Activated CD8-positive, alpha-beta memory T cell treated with anti-CD3 and anti-CD28 coated beads for 4 hours (primary cell): ENCODE results near the gene YAF2.
"Not testable (repeated sequence)": the region's sequence is repeated elsewhere in the genome, so short reads cannot be mapped to it uniquely, and the experiment has no call there.

Experiments used
- DNase-seq, 2 donors: peaks; one replicate each; pipeline ENCODE4 v3.0.0-alpha.2; 2020; ENCODE audit warnings: low read depth in 2 of 2

The YAF2 gene

DNA sequence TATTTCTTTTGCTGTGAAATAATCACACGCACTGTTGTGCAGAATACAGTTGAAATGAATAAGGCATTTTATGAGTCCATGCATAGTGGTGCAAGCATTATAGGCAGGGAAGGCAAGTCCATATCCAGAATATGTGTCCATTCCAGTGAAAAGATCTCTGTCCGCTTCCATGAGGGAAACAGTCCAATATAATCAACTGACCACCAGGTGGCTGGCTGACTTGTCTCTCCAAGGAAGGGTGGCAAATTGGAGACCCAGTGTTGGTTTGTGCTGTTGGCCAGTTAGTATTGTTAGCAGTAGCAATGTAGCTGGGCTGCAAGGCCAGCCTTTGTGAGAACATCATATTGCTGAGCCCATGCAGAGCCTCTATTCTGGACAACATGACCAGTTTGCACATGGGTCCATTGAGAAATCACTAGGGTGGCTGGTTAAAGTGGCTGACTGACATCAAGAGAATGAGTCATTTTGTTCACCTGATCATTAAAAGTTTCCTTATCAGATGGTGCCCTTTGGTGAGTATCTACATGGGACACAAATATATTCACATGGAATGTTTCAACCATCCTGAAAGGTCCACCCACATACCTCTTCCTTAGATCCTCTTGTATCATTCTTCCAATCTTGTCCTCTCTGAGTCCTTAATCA, 17.3 kb upstream of the YAF2 start:
- DNase-seq = no peak

DNA sequence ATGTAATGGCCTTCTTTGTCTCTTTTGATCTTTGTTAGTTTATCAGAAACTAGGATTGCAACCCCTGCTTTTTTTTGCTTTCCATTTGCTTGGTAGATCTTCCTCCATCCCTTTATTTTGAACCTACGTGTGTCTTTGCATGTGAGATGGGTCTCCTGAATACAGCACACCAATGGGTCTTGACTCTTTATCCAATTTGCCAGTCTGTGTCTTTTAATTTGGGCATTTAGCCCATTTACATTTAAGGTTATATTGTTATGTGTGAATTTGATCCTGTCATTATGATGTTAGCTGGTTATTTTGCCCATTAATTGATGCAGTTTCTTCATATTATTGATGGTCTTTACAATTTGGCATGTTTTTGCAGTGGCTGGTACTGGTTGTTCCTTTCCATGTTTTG, 14.6 kb upstream of the YAF2 start:
- DNase-seq = not testable (repeated sequence)

DNA sequence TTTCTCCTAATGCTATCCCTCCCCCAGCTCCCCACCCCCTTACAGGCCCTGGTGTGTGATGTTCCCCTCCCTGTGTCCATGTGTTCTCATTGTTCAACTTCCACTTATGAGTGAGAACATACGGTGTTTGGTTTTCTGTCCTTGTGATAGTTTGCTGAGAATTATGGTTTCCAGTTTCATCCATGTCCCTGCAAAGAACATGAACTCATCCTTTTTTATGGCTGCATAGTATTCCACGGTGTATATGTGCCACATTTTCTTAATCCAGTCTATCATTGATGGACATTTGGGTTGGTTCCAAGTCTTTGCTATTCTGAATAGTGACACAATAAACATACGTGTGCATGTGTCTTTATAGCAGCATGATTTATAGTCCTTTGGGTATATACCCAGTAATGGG, 11.0 kb upstream of the YAF2 start:
- DNase-seq = not testable (repeated sequence)

DNA sequence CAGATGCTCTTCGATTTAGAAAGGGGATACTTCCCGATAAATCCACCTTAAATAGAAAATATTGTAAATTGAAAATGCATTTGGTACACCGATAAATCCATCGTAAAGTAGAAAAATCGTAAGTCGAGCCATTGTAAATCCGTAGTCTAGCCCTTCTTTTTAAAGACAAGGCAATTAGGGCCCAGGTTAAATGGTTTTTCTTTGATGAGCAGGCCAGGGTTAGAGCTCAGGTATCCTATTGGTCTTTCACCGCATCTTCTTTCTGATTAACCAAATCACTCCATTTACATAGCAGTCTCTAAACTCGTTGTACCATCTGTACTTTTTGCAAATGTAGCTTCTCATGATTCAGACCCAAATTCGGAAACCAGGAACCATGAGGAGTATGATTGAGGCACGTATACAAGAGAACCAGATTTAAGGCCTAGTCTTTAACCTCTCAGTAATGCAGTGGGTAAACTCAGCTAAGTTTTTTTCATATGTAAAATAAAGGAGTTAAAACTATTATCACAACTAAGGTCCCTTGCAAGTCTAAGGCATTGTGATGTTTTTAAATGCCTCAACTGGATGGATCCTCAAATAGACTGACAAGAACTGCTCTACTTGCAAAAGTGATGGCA, 2.2 kb upstream of the YAF2 start:
- DNase-seq = no peak

DNA sequence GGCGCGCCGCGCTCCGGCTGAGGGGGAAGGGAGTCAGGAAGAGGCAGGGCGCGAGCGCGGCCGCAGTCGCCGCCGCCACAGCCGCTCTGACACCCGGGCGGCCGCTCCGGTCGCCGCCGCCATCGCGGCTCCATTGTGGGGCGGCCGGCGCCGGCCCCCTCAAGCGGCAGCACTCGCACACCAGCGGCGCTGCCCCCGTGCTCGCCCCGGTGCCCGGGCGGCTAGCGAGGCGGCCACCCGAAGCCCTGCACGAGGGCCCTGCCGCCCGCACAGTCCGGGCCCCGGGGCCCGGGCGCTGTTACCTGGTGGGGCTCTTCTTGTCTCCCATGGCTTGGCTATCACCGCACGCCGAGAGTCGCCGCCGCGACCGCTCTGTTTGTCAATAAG, 202 bp downstream of the YAF2 start:
- peak in 1 of 2 donors; percentile 9 for DNase-seq

DNA sequence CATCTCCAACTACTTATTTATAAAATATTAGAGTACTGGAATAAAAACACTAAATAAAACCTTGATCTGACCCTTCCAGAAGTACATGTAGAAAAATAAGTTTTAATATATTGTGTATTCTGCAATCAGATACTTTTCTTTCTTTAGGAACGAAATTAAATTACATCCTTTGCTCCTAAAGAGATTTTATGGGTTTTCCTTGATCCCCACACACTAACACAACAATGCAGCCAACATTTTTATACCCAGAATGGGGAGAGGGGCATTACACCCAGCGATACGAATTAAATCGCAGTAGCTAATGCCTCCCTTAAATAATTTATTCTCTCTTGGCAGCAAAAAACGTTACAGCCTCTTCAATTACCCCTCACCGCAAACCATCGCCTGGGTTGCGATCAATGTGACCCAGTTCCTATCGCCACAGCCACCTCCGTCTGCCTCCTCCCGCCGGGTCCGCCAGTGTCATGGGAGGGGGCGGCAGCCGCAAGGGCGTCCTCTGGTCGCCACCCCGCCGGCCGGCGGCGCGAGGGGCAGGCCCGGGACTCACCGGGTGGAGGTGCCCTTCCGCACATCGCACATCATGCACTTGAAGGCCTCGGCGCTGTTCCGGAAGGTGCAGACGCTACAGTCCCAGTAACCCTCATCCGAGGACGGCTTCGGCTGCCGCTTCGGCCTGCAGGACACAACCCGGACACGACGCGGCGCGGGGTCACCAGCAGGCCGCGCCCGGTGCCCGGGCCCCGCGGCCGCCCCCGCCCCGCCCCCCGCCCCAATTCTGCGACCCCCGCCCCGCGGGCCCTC, 796 bp downstream of the YAF2 start:
- DNase-seq = peak; percentile 36 to 43

DNA sequence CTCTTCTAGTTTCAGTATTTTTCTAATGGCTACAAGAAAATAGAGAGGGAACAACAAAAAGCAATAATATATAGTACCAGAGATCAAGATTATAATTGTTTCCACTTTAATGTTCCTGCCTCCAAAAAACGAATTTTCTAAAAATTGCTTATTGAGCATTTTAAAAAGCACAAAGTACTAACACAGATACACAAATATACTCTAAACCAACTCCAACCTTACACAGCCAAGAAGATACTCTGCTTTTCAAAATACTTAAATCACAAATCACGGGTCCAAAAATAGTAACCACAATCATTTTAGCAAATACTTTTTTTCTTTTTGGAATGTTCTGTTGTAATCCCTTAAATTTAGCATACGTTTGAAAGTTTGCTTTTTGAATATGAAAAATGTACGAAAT, 2.0 kb downstream of the YAF2 start:
- no peak for DNase-seq

DNA sequence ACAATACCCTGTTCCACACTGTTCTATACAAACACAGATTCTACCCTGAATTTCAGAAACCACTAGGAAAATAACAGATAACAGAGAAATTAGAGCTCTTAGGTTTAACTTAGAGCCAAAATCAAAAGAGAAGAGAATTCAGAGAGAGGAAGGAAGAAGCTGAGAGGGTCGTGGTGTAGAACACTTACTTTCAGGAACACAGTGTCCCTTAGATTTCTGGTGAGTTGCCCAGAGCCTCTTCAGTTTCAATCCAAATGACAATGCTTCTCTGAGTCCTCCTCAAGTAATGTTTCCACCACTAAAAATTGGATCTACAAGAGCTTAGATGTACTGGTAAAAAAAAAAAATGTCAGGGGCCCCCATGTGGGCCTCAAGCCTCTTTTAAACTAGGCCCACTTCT, 2.6 kb downstream of the YAF2 start:
- no peak for DNase-seq

DNA sequence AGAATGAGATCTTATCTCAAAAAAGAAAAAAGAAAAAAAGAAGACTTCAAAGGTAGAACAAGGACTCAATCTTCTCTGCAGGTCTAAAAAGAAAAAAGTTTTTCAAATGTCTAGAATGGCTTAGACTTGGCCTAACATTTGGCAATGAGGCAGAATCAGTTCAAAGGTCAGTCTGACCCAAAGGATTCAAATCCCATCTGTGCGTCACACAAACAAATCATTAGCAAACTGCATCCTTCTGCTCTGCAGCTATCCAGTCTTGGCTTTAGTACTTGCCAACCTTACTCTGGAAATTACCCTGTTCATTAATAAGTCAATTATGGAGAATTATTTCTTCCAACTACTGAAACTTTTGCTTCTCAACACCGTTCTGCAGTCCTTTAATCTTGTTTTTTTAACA, 3.1 kb downstream of the YAF2 start:
- DNase-seq = no peak

DNA sequence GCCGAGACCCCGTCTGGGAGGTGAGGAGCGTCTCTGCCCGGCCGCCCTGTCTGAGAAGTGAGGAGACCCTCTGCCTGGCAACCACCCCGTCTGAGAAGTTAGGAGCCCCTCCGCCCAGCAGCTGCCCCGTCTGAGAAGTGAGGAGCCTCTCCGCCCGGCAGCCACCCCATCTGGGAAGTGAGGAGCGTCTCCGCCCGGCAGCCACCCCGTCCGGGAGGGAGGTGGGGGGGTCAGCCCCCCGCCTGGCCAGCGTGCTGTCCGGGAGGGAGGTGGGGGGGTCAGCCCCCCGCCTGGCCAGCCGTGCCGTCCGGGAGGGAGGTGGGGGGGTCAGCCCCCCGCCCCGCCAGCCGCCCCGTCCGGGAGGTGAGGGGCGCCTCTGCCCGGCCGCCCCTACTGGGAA, 10.5 kb downstream of the YAF2 start:
- not testable (repeated sequence) for DNase-seq

DNA sequence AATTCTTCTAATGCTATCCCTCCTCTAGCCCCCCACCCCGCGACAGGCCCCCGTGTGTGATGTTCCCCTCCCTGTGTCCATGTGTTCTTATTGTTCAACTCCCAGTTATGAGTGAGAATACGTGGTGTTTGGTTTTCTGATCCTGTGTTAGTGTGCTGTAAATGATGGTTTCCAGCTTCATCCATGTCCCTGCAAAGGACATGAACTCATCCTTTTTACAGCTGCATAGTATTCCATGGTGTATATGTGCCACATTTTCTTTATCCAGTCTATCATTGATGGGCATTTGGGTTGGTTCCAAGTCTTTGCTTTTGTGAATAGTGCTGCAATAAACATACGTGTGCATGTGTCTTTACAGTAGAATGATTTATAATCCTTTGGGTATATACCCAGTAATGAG, 13.5 kb downstream of the YAF2 start:
- not testable (repeated sequence) for DNase-seq

DNA sequence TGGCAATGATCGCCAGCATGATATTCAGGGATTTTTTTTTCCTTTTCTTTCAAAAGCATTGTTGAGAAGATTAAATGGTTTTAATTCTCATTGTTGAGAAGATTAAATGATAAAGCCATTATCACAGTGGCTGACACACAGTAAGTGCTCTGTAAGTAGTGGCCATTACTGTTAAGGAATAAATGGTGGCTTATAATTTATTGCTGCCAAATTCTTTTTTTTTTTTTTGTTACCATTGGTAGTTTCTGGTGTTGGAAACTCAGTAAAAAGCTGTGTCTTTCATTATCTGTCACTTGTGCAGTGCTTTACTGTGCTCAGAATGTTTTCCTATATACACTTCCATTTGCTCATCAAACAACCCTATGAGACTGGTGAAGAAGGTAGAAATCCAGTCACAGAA, 15.3 kb downstream of the YAF2 start:
- DNase-seq = no peak

DNA sequence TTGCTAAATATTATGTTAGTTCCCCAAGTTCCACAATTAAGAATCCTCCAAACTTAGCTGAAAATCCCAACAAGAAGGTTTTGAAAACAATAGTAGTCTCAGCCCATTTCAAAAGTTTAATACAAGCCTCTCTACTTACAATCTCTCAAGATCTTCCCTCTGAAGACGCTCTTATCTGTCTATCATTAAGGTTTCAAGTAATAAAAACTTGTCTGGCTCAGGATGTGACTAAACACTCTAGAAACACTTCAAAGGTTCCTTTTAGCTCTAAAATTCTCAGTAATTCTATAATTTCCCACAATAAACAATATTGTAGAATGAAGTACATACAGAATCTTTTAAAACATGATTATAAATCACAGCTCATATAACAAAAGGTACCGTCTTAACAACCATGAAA, 16.3 kb downstream of the YAF2 start:
- no peak for DNase-seq

DNA sequence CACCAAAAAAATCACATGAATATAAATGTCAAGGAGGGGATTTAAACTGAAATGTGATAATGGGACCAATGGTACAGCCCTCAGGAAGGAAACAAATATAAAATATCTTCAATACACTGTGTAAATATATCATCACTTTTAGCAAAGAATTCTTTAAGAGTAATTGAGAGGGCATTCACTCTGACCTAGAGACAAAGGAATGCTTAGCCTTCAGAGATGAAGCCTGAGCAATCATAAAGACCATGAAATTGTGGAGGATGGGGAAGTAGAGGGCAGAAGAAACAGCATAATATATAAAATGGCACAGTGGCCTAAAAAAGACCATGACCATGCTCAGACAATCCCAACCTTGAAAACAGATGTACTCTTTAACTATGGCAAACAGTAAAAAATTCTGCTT, 20.4 kb downstream of the YAF2 start:
- DNase-seq = no peak

DNA sequence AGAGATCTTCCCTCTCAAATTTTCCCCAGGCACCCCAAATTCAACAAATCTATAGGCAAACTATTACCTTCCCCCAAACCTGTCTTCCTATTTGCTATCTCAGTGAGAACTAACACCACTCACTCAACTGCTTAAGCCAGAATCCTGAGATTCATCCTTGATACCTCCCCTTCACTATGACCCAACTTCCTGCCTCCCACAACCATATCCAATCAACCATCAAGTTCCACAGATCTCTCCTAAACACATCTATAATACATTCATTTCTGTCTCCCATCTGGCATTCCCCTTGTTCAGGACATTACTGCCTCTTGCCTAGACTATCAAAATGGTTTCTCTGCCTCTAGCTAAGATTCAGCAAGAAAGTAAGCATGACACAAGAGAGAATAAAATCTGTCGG, 21.3 kb downstream of the YAF2 start:
- no peak for DNase-seq

DNA sequence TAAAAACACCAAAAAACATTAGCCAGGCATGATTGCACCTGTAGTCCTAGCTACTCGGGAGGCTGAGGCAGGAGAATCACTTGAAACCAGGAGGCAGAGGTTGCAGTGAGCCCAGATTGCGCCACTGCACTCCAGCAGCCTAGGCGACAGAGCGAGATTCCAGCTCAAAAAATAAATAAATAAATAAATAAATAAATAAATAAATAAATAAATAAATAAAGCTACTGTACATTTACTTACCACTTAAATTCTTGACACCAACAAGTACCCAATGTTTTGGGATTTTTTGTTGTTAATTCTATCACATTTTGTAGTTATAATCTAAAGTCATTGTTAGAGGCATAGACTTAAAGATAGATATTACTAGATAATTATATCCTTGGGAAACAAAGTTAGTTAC, 22.3 kb downstream of the YAF2 start:
- not testable (repeated sequence) for DNase-seq

DNA sequence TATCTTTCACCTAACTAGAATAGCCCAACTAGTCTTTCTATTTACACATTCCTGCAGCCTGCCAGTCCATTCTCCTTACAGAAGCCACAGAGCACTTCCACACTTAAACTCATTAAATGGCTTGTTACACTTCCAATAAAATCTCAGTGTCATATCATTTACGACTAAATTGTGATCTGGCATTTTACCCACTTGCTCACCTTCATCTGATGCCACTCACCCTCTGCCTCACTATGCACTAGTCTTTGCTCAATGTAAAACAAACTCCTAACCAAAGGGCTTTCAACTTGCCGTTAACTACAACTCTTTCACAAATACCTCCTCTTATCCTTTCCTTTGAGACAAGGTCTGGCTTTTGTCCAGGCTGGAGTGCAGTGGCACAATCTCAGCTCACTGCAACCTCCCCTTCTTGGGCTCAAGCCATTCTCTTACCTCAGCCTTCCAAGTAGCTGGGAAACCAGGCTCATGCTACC, 24.1 kb downstream of the YAF2 start:
- no peak for DNase-seq

DNA sequence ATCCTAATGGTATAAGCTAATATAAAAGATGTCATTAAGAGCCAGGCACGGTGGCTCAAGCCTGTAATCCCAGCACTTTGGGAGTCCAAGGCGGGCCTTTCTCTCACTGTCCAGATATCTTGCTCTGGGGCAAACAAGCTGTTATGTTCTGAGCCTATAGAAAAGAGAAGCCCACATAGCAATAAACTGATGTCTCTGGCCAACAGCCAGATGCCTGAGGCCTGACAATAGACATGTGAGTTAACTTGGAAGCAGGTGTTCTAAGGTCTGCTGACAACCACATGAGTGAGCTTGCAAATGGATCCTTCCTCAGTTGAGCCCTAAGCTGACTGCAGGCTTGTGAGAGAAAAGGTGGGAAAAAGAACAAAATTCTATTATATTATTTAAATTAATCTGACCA, 25.0 kb downstream of the YAF2 start:
- DNase-seq = no peak

DNA sequence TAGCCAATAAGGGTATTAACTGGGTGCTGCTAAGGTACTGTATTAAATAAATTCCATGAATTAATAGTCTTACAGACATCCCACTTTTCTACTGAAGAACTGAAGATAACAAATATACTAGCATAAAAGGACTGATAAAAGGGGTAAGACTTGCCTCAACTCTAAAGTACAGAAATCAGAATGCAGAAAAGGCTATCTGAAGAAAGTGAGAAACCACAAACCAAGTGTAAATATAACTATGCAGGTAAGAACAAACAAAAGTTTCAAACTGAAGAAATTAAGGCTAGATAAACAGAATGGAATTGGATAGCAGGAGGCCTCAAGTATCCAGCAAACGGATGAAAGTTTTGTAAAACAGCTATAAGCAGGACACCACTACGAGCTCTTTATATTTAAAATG, 29.5 kb downstream of the YAF2 start:
- no peak for DNase-seq

DNA sequence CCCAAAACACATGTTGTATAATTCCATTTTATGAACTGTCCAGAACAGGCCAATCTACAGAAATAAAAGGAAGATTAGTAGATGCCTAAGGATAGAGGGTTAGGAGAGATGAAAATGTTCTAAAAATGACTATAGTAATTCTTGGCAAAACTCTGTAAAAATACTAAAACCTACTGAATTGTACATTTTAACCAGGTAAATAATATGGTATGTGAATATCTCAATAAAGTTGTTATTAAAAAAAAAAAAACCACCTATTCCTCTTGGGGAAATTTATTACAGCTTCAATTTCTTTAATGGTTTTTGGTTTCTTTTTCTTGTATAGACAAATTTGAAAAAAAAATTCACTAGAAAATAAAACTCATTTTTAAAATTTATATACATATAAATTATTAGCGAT, 33.2 kb downstream of the YAF2 start:
- DNase-seq = no peak

DNA sequence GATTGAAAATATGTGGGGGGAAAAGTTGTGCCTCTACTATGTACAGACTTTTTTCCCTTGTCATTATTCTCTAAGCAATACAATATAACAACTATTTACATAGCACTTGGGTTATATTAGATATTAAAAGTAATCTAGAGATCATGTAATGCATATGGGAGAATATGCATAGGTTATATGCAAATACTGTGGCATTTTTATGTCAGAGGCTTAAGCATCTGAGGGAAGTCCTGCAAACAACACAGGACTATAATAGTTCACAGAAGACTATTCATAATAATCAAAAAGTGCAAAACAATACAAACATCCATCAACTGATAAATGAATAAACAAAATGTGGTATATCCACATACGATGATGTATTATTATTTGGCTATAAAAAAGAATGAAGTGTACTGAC, 33.7 kb downstream of the YAF2 start:
- no peak for DNase-seq

DNA sequence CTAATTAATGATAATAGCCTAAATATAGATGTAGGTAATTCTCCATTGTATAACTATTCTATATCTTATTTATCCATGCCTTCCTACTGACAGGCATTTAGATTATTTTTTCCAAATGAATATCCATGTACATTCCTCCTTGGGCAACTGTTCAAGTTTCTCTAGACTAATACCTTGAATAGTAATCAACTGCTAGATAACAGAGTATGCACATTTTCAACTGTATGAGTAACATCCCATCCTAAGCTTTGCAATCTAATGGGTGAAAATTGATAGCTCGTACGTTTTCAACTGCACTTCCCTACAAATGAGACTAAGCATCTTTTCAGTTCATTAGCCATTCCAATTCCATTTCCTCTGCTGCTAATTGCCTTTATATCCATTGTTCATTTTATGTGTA, 37.0 kb downstream of the YAF2 start:
- no peak for DNase-seq

DNA sequence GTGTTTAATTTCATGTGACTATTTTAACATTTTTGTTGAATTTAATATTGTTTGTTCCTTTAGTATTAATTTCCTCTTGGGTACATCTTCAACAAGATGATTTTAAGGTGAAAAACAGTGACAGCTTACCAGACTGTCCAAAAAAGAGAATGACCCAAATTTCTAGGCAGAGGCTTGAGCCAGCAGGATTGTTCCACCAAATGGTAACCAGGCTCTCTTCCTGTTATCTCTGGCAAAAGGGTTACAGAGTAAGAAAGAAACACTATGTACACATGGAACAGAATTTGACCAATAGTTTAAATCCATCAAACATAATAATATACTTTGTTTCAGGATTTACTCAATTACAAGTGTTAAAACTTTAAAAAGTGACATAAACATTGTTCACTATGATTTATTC, 39.0 kb downstream of the YAF2 start:
- DNase-seq = no peak
